ENCODE measurements around the gene SCEL. TPM values are rescaled to one million over a fixed set of nuclear protein-coding genes. Genes with fewer than 3 reads are reported as not detected.

SCEL gene
- total and polyA plus RNA-seq, 2 of the 8 experiments (the other 6 are each of a cell fraction or from before 2014, with no cell fraction given) = not detected

- H4K5ac ChIP-seq (ENCODE audit: insufficient read length, low read depth, low read length) = no peak overlapping the region
- no peaks in the 10 kb centered on the region for H3K27me3 ChIP-seq (replicated peaks in 1 of 4; ENCODE audit: control insufficient read depth in 3 of 4, extremely low read depth in 1 of 4, insufficient read depth in 3 of 4, low read length in 3 of 4)
- ChIA-PET POLR2A (ENCODE audit: partially characterized antibody) (no interaction called here), CTCF (ENCODE audit: partially characterized antibody) (interaction anchor here (1.4 to 2.5 kb wide), 2 partner anchors 9 to 77 kb away, joined by 6 to 8 read pairs; no protein-coding TSS in a partner anchor)
- no peak overlapping the region; the same call in 1 of the 2 replicates for H2AFZ ChIP-seq (ENCODE audit: low read length)
- H2BK12ac ChIP-seq (ENCODE audit: low read depth, low read length) = no peak overlapping the region
- no peak overlapping the region for H4K8ac ChIP-seq (ENCODE audit: extremely low read depth, insufficient read depth, low read length)
- H3K9ac ChIP-seq (replicated peaks in 1 of 4; ENCODE audit: extremely low read depth in 1 of 4, low read depth in 3 of 4, low read length in 3 of 4) = no peak overlapping the region
- no peaks in the 10 kb centered on the region for H3K79me1 ChIP-seq (ENCODE audit: low read depth, low read length)
- no peak overlapping the region for H3K27ac ChIP-seq (ENCODE audit: low read depth, low read length)
- no peaks in the 10 kb centered on the region for H3K36me3 ChIP-seq (ENCODE audit: control insufficient read depth in 2 of 4, insufficient read depth in 4 of 4, low read length in 3 of 4)
- H3K56ac ChIP-seq (replicated peaks; ENCODE audit: insufficient read length, low read depth, low read length) = no peak overlapping the region
- H3K4me3 ChIP-seq (ENCODE audit: extremely low read depth in 1 of 4, insufficient read depth in 2 of 4, low read depth in 3 of 4, low read length in 4 of 4) = no peak overlapping the region
- no peak for FAIRE-seq
- H3K18ac ChIP-seq (ENCODE audit: extremely low read depth, low read length) = no peak overlapping the region
- TF ChIP-seq CTBP2 (IDR thresholded peaks at IDR 0.05; ENCODE audit: borderline replicate concordance, insufficient read depth, insufficient read length, low read length) (no peak), RAD21 (IDR thresholded peaks at IDR 0.05 in 1 of 2, conservative IDR thresholded peaks at IDR 0.05 in 1 of 2; ENCODE audit: low read depth in 2 of 2, low read length in 2 of 2) (no peak), CEBPB (IDR thresholded peaks at IDR 0.05; ENCODE audit: low read depth, low read length) (no peak), ATF3 (IDR thresholded peaks at IDR 0.05; ENCODE audit: insufficient read depth, low read depth, low read length) (no peak), CBX5 (IDR thresholded peaks at IDR 0.05; ENCODE audit: low read depth, low read length) (no peak), SP1 (IDR thresholded peaks at IDR 0.05; ENCODE audit: low read depth, low read length) (no peak), CHD2 (IDR thresholded peaks at IDR 0.05; ENCODE audit: low read length) (no peak), TAF7 (optimal IDR thresholded peaks at IDR 0.05; ENCODE audit: borderline replicate concordance, low read depth, low read length) (no peak), POLR2AphosphoS5 (IDR thresholded peaks at IDR 0.05; ENCODE audit: low read depth, low read length) (no peak), SP4 (IDR thresholded peaks at IDR 0.05; ENCODE audit: low read length) (no peak), MAFK (IDR thresholded peaks at IDR 0.05; ENCODE audit: low read depth, low read length) (no peak), SAP30 (IDR thresholded peaks at IDR 0.05; ENCODE audit: insufficient read depth, insufficient replicate concordance, low read length) (no peak)
- no peak overlapping the region for H3K4me2 ChIP-seq (ENCODE audit: insufficient read depth in 1 of 2, low read depth in 2 of 2, low read length in 2 of 2)
- no peaks in the 10 kb centered on the region for H3K9me3 ChIP-seq (ENCODE audit: insufficient read depth in 2 of 2, low read depth in 1 of 2, low read length in 1 of 2)
- H3K23ac ChIP-seq (ENCODE audit: insufficient read length) = no peak overlapping the region
- H2BK15ac ChIP-seq (ENCODE audit: low read length) = no peak overlapping the region
- no peak overlapping the region for H2AK5ac ChIP-seq (ENCODE audit: low read depth, low read length)
- H3K14ac ChIP-seq (ENCODE audit: insufficient read length) = no peak overlapping the region
- H3K79me2 ChIP-seq (ENCODE audit: control insufficient read depth in 1 of 2, insufficient read depth in 2 of 2, low read length in 2 of 2) = no peaks in the 10 kb centered on the region
- no peaks in the 10 kb centered on the region for H3K23me2 ChIP-seq (ENCODE audit: low read depth, low read length)
- no peak overlapping the region for H2BK20ac ChIP-seq (ENCODE audit: low read length)
- no peak overlapping the region for H2BK120ac ChIP-seq (replicated peaks; ENCODE audit: low read depth, low read length)
- WGBS, 2 experiments (ENCODE audit: extremely low coverage in 1 of 2, insufficient coverage in 1 of 2, insufficient read length in 1 of 2, insufficient replicate concordance in 2 of 2, low coverage in 1 of 2, low lambda C conversion rate in 2 of 2, missing lambda C conversion rate in 1 of 2) = 92% methylated on average over 4 of the region's 4 CpGs; no CpG with 5 or more reads in 1 of the 2 experiments
- H4K20me1 ChIP-seq (replicated peaks in 1 of 2; ENCODE audit: control insufficient read depth in 1 of 2, insufficient read depth in 2 of 2, low read length in 2 of 2) = no peaks in the 10 kb centered on the region
- H3K4me1 ChIP-seq (replicated peaks in 1 of 4; ENCODE audit: control insufficient read depth in 3 of 4, insufficient read depth in 4 of 4, low read length in 3 of 4) = no peaks in the 10 kb centered on the region
- DNase-seq (ENCODE audit: low read depth in 1 of 2, low spot score in 2 of 2) = no peak
- H4K91ac ChIP-seq (replicated peaks; ENCODE audit: insufficient read length, low read length) = no peak overlapping the region
- no peak overlapping the region for H3K4ac ChIP-seq (replicated peaks; ENCODE audit: insufficient read length, low read depth, low read length)
- H2BK5ac ChIP-seq (ENCODE audit: low read depth, low read length) = no peak overlapping the region
Measured at GRCh38 chr13:77555246-77555645, 19.7 kb downstream of the SCEL start.
